Esophagus squamous epithelium (tissue), 4 donors: ENCODE measurements around the gene EDC3.

Source experiments
- CTCF ChIP-seq, 6 experiments: fragments of 450-650 bp in 4 of 6; fragments of 200-600 bp in 2 of 6; sonication (generic) in 2 of 6; IDR thresholded peaks; one replicate each; pipeline ENCODE4 v1.5.1; 2016 to 2019; ENCODE audit warnings: antibody characterized with exemption in 6 of 6, mild to moderate bottlenecking in 4 of 6, moderate library complexity in 4 of 6
- POLR2A ChIP-seq, 4 donors: fragments of 450-650 bp; IDR thresholded peaks; one replicate each; pipeline ENCODE4 v1.6.1; 2017; ENCODE audit warnings: antibody characterized with exemption in 4 of 4, mild to moderate bottlenecking in 4 of 4, moderate library complexity in 3 of 4

GRCh38 chr15:74642734-74643664 is 52.8 kb downstream of the EDC3 start:
- no peak for TF ChIP-seq CTCF (IDR thresholded peaks at IDR 0.05)
- TF ChIP-seq POLR2A (IDR thresholded peaks at IDR 0.05), result no peak
